Neural cell (in vitro differentiated cells): ENCODE measurements around the gene SLC17A5. TPM values are rescaled to one million over a fixed set of nuclear protein-coding genes. Genes with fewer than 3 reads are reported as not detected.

Experiments
- H2AFZ ChIP-seq: fragments of 200-600, 300-800 bp; sonication (generic), shearing (Covaris generic); 2 replicates; pipeline ENCODE4 v1.6.0; 2014; ENCODE audit warnings: low read depth, mild to moderate bottlenecking, antibody characterized with exemption, low read length, moderate library complexity
- H3F3A ChIP-seq: fragments of 200-600 bp; shearing (Covaris generic); 2 replicates; pipeline ENCODE4 v1.6.1; 2016; ENCODE audit warnings: mild to moderate bottlenecking, moderate library complexity, mixed read lengths, antibody characterized with exemption, low read length; ENCODE audit not compliant: insufficient read depth, poor library complexity, severe bottlenecking
- H3K27ac ChIP-seq: fragments of 200-600, 300-800 bp; sonication (generic), shearing (Covaris generic); 2 replicates; pipeline ENCODE4 v1.5.1; 2014; ENCODE audit warnings: mild to moderate bottlenecking, low read length, moderate library complexity
- H3K27me3 ChIP-seq: fragments of 300-800, 200-600 bp; sonication (generic), shearing (Covaris generic); 2 replicates; pipeline ENCODE4 v1.6.0; 2014; ENCODE audit warnings: mild to moderate bottlenecking, low read depth, low read length, moderate library complexity; ENCODE audit not compliant: insufficient read depth
- H3K36me3 ChIP-seq: fragments of 300-800, 200-600 bp; sonication (generic), shearing (Covaris generic); 2 replicates; pipeline ENCODE4 v1.5.1; 2014; ENCODE audit warnings: mild to moderate bottlenecking, antibody characterized with exemption, low read length, moderate library complexity; ENCODE audit not compliant: insufficient read depth
- H3K4me2 ChIP-seq: fragments of 300-800, 200-600 bp; sonication (generic), shearing (Covaris generic); 2 replicates; pipeline ENCODE4 v1.6.0; 2014; ENCODE audit warnings: mild to moderate bottlenecking, low read length
- H3K4me3 ChIP-seq: fragments of 300-800, 200-600 bp; sonication (generic), shearing (Covaris generic); 2 replicates; pipeline ENCODE4 v1.5.1; 2014; ENCODE audit warnings: mild to moderate bottlenecking, low read length, moderate library complexity
- H3K79me2 ChIP-seq: fragments of 200-600 bp; shearing (Covaris generic); replicated peaks from 2 replicates; pipeline ENCODE4 v1.6.0; 2014; ENCODE audit warnings: mild to moderate bottlenecking, low read length, moderate library complexity; ENCODE audit not compliant: insufficient read depth
- H3K9ac ChIP-seq: fragments of 300-800, 200-600 bp; sonication (generic), shearing (Covaris generic); 2 replicates; pipeline ENCODE4 v1.6.1; 2016; ENCODE audit warnings: mild to moderate bottlenecking, low read length, mixed read lengths
- H3K9me2 ChIP-seq: fragments of 200-600 bp; shearing (Covaris generic); 2 replicates; pipeline ENCODE4 v1.6.1; 2016; ENCODE audit warnings: mild to moderate bottlenecking, low read length, mixed read lengths; ENCODE audit not compliant: insufficient read depth
- H3K9me3 ChIP-seq: fragments of 200-600, 300-800 bp; sonication (generic), shearing (Covaris generic); 2 replicates; pipeline ENCODE4 v1.6.1; 2016; ENCODE audit warnings: mild to moderate bottlenecking, mixed run types, low read length, moderate library complexity, mixed read lengths
- H4K20me1 ChIP-seq: fragments of 200-600 bp; shearing (Covaris generic); 2 replicates; pipeline ENCODE4 v1.6.1; 2016; ENCODE audit warnings: mild to moderate bottlenecking, mixed run types; ENCODE audit not compliant: insufficient read depth
- EP300 ChIP-seq: fragments of 450-650 bp; conservative IDR thresholded peaks from 2 replicates; pipeline ENCODE4 v1.6.1; 2014; ENCODE audit warnings: antibody characterized with exemption, mild to moderate bottlenecking, moderate library complexity; ENCODE audit not compliant: poor library complexity, severe bottlenecking
- EZH2 ChIP-seq: fragments of 200-600, 300-800 bp; shearing (Covaris generic), sonication (generic); IDR thresholded peaks from 2 replicates; pipeline ENCODE4 v1.6.1; 2014; ENCODE audit warnings: antibody characterized with exemption, low read length, borderline replicate concordance, mild to moderate bottlenecking; ENCODE audit not compliant: insufficient read depth, poor library complexity, severe bottlenecking
- MXI1 ChIP-seq: fragments of 450-650 bp; conservative IDR thresholded peaks from 2 replicates; pipeline ENCODE4 v1.6.1; 2014; ENCODE audit warnings: antibody characterized with exemption, mild to moderate bottlenecking; ENCODE audit not compliant: poor library complexity, severe bottlenecking
- POLR2AphosphoS5 ChIP-seq: IDR thresholded peaks from 2 replicates; pipeline ENCODE4 v1.6.1; 2012
- RAD21 ChIP-seq: fragments of 450-650 bp; conservative IDR thresholded peaks from 2 replicates; pipeline ENCODE4 v1.6.1; 2014; ENCODE audit warnings: antibody characterized with exemption, mild to moderate bottlenecking, moderate library complexity
- SMC3 ChIP-seq: fragments of 450-650 bp; conservative IDR thresholded peaks from 2 replicates; pipeline ENCODE4 v1.6.1; 2014; ENCODE audit warnings: antibody characterized with exemption, mild to moderate bottlenecking, moderate library complexity; ENCODE audit not compliant: poor library complexity
- TAF1 ChIP-seq: IDR thresholded peaks from 2 replicates; pipeline ENCODE4 v1.6.1; 2012; ENCODE audit warnings: low read depth
- polyA plus RNA-seq: library from polyadenylated mRNA; depleted of rRNA; stranded (reverse); fragments of >200 nt; gene quantifications from 2 replicates; pipeline ENCODE4 v1.2.3, GENCODE V29; 2014
- TF ChIP-seq, protein P1 (sequence below): fragments of 450-650 bp; IDR thresholded peaks from 2 replicates; pipeline ENCODE4 v1.5.1; 2014; ENCODE audit warnings: antibody characterized with exemption, mild to moderate bottlenecking, moderate library complexity; ENCODE audit not compliant: poor library complexity, severe bottlenecking
- TF ChIP-seq, protein P2 (sequence below): IDR thresholded peaks from 2 replicates; pipeline ENCODE4 v1.6.1; 2012; ENCODE audit warnings: borderline replicate concordance

The SLC17A5 gene
- polyA plus RNA-seq, 1 donor from 2014 or later: 12.3 TPM

DNA sequence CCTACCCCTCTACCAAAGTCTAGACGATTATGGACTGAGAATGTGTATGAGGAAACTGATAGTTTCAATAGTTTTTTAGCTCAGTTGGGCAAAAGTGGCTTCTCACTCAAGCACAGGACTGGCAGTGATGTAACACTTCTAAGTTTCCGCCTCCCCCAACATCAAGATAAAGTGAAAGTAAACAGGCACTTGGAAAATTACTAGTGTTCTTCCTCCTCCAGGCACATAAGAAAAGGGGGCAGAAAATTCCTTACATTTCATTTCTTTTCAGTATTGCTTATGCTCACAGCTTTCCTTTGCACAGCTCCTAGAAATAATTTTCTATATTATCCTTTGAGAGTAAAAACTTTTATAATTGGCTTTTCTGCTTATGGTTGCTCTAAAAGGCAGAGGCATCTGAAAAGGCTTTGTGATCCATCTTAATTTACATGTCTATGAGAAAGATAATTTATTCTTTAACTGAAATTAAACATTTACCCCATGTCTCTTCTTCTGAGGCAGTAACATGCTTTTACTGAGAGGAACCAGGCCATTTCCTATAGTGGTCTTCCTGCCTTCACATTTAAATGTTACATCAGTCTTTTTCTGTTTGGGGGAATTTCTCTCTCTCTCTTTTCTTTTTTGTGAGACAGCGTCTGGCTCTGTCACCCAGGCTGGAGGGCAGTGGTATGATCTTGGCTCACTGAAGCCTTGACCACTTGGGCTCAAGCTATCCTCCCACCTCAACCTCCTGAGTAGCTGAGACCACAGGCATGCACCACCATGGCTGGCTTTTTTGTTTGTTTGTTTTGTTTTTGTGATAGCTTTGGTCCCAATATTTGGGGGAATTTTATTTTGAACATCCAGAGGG is 68.0 kb downstream of the SLC17A5 start:
- H3K27me3 ChIP-seq: no peaks in the 10 kb centered on the region
- H3K9me2 ChIP-seq: no peaks in the 10 kb centered on the region
- H3K4me2 ChIP-seq: no peak overlapping the region
- H4K20me1 ChIP-seq: no peaks in the 10 kb centered on the region
- no peak overlapping the region for H3K27ac ChIP-seq
- no peaks in the 10 kb centered on the region for H3K79me2 ChIP-seq
- TF ChIP-seq SMC3: no peak
- TF ChIP-seq EZH2: no peak
- TF ChIP-seq EP300: no peak
- TF ChIP-seq POLR2AphosphoS5: no peak
- TF ChIP-seq, protein P1, sequence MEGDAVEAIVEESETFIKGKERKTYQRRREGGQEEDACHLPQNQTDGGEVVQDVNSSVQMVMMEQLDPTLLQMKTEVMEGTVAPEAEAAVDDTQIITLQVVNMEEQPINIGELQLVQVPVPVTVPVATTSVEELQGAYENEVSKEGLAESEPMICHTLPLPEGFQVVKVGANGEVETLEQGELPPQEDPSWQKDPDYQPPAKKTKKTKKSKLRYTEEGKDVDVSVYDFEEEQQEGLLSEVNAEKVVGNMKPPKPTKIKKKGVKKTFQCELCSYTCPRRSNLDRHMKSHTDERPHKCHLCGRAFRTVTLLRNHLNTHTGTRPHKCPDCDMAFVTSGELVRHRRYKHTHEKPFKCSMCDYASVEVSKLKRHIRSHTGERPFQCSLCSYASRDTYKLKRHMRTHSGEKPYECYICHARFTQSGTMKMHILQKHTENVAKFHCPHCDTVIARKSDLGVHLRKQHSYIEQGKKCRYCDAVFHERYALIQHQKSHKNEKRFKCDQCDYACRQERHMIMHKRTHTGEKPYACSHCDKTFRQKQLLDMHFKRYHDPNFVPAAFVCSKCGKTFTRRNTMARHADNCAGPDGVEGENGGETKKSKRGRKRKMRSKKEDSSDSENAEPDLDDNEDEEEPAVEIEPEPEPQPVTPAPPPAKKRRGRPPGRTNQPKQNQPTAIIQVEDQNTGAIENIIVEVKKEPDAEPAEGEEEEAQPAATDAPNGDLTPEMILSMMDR: no peak
- TF ChIP-seq, protein P2, sequence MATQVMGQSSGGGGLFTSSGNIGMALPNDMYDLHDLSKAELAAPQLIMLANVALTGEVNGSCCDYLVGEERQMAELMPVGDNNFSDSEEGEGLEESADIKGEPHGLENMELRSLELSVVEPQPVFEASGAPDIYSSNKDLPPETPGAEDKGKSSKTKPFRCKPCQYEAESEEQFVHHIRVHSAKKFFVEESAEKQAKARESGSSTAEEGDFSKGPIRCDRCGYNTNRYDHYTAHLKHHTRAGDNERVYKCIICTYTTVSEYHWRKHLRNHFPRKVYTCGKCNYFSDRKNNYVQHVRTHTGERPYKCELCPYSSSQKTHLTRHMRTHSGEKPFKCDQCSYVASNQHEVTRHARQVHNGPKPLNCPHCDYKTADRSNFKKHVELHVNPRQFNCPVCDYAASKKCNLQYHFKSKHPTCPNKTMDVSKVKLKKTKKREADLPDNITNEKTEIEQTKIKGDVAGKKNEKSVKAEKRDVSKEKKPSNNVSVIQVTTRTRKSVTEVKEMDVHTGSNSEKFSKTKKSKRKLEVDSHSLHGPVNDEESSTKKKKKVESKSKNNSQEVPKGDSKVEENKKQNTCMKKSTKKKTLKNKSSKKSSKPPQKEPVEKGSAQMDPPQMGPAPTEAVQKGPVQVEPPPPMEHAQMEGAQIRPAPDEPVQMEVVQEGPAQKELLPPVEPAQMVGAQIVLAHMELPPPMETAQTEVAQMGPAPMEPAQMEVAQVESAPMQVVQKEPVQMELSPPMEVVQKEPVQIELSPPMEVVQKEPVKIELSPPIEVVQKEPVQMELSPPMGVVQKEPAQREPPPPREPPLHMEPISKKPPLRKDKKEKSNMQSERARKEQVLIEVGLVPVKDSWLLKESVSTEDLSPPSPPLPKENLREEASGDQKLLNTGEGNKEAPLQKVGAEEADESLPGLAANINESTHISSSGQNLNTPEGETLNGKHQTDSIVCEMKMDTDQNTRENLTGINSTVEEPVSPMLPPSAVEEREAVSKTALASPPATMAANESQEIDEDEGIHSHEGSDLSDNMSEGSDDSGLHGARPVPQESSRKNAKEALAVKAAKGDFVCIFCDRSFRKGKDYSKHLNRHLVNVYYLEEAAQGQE: no peak
- no peak for TF ChIP-seq MXI1
- no peak overlapping the region for H3K9ac ChIP-seq
- H3K4me3 ChIP-seq: no peak overlapping the region
- no peaks in the 10 kb centered on the region for H3K9me3 ChIP-seq
- no peaks in the 10 kb centered on the region for H3F3A ChIP-seq
- H3K36me3 ChIP-seq: no peaks in the 10 kb centered on the region
- no peak overlapping the region for H2AFZ ChIP-seq

DNA sequence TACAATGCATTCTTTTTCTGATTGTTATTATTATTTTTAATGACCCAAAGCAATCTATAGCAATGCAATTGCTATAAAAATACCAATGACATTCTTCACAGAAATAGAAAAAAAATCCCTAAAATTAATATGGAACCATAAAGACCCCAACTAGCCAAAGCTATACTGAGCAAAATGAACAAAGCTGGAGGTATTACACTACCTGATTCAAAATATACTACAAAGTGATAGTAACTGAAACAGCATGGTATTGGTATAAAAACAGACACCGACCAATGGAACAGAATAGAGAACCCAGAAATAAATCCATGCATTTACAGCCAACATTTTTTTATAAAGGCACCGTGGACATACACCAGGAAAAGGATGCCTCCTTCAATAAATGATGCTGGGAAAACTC is 72.5 kb downstream of the SLC17A5 start:
- Histone ChIP-seq H3K9me3 (no peaks in the 10 kb centered on the region), H2AFZ (no peak overlapping the region), H3K36me3 (no peaks in the 10 kb centered on the region), H3K9me2 (no peaks in the 10 kb centered on the region), H3K4me2 (no peak overlapping the region), H3K9ac (no peak overlapping the region), H4K20me1 (no peaks in the 10 kb centered on the region), H3K27ac (no peak overlapping the region), H3F3A (no peaks in the 10 kb centered on the region), H3K79me2 (no peaks in the 10 kb centered on the region), H3K4me3 (no peak overlapping the region), H3K27me3 (no peaks in the 10 kb centered on the region)
- no peak for TF ChIP-seq MXI1
- TF ChIP-seq, protein P2: no peak
- no peak for TF ChIP-seq RAD21
- no peak for TF ChIP-seq TAF1
- no peak for TF ChIP-seq EP300
- TF ChIP-seq SMC3: no peak
- TF ChIP-seq, protein P1: no peak
